Measurements from ENCODE around the gene PPP1R13L. TPM values are rescaled to one million over a fixed set of nuclear protein-coding genes. Genes with fewer than 3 reads are reported as not detected.

PPP1R13L gene
- total RNA-seq, 4 donors from 2014 or later: 53.1 to 166 (median 87.8) TPM

DNA sequence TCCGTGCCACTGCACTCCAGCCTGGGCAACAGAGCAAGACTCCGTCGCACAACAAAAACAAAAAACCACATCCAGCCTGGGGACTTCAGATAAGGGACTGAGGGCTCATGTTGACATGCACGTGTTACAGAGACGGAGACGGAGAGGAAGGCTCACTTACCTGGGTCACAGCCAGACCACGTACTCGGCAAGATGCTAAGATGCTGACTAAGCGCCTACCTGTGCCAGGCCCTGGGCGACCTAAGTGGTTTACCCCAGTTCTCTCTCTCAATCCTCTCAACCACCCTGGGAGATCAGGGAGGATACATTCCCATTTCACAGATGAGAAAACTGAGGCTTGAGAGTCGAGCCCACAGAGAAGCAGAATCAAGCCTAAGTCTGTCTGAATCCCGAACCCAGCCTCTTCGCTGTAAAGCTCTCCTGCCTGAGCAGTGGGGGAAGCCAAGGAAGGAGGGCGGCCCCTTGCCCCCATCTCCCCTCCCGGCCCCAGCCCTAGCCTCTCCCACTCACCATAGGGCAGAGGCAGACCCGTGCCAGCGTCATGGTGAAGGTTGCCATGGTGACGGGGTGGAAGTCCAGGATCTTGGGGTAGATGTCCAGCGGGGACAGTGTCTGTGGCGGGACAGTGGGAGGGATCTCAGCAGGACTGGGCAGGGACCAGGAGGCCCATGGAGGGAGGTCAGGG lies 48.0 kb downstream of the PPP1R13L start:
- no peak for DNase-seq
- WGBS, 2 donors: 75 to 83% methylated on average over 12 to 14 of the region's 20 CpGs
- TF ChIP-seq CTCF (IDR thresholded peaks at IDR 0.05) (no peak), POLR2A (IDR thresholded peaks at IDR 0.05) (no peak)
- no peaks in the 10 kb centered on the region for H3K27me3 ChIP-seq
- peaks cover 4 to 91% (median 13%) of the 10 kb centered on the region in 3 donors for H3K36me3 ChIP-seq
- intact Hi-C loops (cut with DNase I): no loop called here
- H3K9me3 ChIP-seq: no peaks in the 10 kb centered on the region
- H3K4me3 ChIP-seq: no peak overlapping the region
- H3K27ac ChIP-seq: no peak overlapping the region
- H3K4me1 ChIP-seq: no peaks in the 10 kb centered on the region

GRCh38 chr19:45355910-45356309 lies 49.0 kb downstream of the PPP1R13L start:
- WGBS, 2 donors: 96 to 100% methylated on average over 1 to 6 of the region's 9 CpGs
- Histone ChIP-seq H3K4me3 (no peak overlapping the region), H3K9me3 (no peaks in the 10 kb centered on the region), H3K36me3 (peaks cover 3 to 91% (median 22%) of the 10 kb centered on the region in 3 donors), H3K27ac (no peak overlapping the region), H3K4me1 (no peaks in the 10 kb centered on the region), H3K27me3 (no peaks in the 10 kb centered on the region)
- no peak for DNase-seq
- intact Hi-C loops (cut with DNase I): no loop called here
- TF ChIP-seq CTCF (IDR thresholded peaks at IDR 0.05): no peak
- TF ChIP-seq POLR2A (IDR thresholded peaks at IDR 0.05): no peak

- 92 to 100% methylated on average over 4 to 6 of the region's 9 CpGs for WGBS, 2 donors
- intact Hi-C loops (cut with DNase I): no loop called here
- no peak for DNase-seq
- TF ChIP-seq POLR2A (IDR thresholded peaks at IDR 0.05): no peak
- no peaks in the 10 kb centered on the region for H3K9me3 ChIP-seq
- peaks cover 8 to 91% (median 22%) of the 10 kb centered on the region in 3 donors for H3K36me3 ChIP-seq
- no peaks in the 10 kb centered on the region for H3K4me1 ChIP-seq
- H3K27me3 ChIP-seq: no peaks in the 10 kb centered on the region
- no peak overlapping the region for H3K27ac ChIP-seq
- H3K4me3 ChIP-seq: no peak overlapping the region
These were observed 49.5 kb downstream of the PPP1R13L start for GRCh38 chr19:45355402-45355801.

DNA sequence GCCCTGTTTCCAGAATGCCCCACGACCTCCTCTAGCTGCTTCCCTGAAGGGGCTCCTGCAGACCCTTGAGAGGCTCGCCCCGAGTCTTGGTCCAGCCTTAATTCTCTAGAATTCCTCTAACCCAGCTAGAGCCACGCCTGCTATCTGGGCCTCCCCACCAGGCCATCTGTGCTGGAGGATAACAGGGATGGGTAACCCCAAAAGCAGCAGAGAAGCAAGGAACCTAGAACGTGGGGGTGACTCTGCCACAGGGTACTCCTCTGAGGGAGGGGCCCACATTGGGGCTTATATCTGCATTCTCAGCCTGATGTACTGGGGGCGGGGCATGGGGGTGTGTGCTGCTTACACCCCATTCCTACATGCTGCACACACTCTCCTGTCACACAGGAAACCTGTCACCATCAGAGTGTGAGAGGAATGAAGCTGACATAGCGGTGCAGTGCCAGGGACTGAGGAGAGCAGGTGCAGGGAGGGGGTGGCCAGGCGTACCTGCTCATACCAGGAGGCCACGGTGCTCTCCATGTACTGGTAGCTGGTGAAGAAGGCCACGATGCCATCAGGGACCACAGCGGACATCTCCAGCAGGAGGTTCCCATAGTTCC lies 50.5 kb downstream of the PPP1R13L start:
- no peaks in the 10 kb centered on the region for H3K9me3 ChIP-seq
- TF ChIP-seq CTCF (IDR thresholded peaks at IDR 0.05) (no peak), POLR2A (IDR thresholded peaks at IDR 0.05) (no peak)
- 88 to 95% methylated on average over 1 to 4 of the region's 11 CpGs for whole genome bisulfite sequencing, 2 donors
- no peaks in the 10 kb centered on the region for H3K27me3 ChIP-seq
- H3K36me3 ChIP-seq: peaks cover 9 to 92% (median 22%) of the 10 kb centered on the region in 3 donors
- no peak overlapping the region for H3K4me3 ChIP-seq
- H3K27ac ChIP-seq: no peak overlapping the region
- H3K4me1 ChIP-seq: no peaks in the 10 kb centered on the region
- no peak for DNase-seq
- intact Hi-C loops (cut with DNase I): no loop called here

DNA sequence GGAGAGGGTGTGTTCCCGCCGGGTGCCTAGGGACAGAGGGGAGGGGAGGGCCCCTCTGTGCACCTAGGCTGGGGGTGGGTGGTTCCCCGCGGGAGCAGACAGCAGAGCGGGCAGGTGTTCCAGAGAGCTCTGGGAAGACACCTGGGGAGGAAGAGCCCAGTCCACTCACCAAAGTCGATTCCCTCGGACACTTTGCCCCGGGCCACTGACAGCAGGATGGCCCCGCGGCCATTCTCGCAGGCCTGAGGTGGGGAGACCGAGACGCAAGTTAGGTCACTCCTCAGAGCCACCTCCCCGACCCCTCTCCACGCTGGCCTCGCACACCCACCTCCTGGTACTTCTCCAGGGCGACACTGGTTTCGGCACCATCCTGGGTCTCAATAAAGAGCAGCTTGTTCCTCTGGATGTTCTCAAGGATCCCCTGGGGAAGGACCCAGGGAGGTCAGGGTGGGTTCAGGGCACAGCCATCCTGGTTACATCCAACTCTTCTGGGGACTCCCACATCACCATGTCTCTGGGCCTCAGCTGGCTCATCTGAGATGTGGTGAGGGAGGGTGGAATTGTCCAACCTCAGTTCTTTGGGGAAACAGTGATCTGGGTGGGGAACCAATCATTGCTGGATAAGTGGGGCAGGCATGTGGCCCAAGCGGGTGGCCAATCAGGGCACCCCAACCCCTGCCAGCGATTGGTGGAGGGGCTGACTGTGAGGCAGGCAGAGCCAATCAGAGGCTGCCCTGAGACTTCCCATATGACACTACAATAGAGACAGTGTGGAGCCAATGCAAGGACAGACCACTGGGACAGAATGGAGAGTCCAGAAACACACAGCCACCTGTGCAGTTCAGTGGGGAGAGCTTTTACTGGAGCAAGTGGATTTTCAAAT lies 51.7 kb downstream of the PPP1R13L start:
- Histone ChIP-seq H3K27me3 (peaks cover 0 to under 1% (median 0%) of the 10 kb centered on the region in 4 donors), H3K9me3 (no peaks in the 10 kb centered on the region), H3K4me1 (no peaks in the 10 kb centered on the region), H3K27ac (no peak overlapping the region), H3K4me3 (no peak overlapping the region), H3K36me3 (peaks cover 9 to 92% (median 22%) of the 10 kb centered on the region in 3 donors)
- 93 to 97% methylated on average over 12 to 16 of the region's 20 CpGs for WGBS, 2 donors
- intact Hi-C loops (cut with DNase I): no loop called here
- TF ChIP-seq CTCF (IDR thresholded peaks at IDR 0.05) (no peak), POLR2A (IDR thresholded peaks at IDR 0.05) (no peak)
- DNase-seq: no peak
